Ramos (cell line): Measurements from ENCODE around the gene TBX4.

ENCODE experiments used
- in situ Hi-C: fragments of 300-500 bp; cut with MboI; formaldehyde crosslinking; loops from one replicate; pipeline ENCODE4 v1.14.3; 2022; ENCODE audit warnings: low sequenced_read_pairs; ENCODE audit not compliant: unreplicated experiment

Gene TBX4

GRCh38 chr17:61412143-61412859 lies 39.9 kb upstream of the TBX4 start:
- in situ Hi-C loops, result loop anchor here (10.0 to 25.0 kb wide), 3 partner anchors 142 to 700 kb away; no protein-coding TSS in a partner anchor

GRCh38 chr17:61412860-61413660 lies 39.2 kb upstream of the TBX4 start:
- in situ Hi-C loops, result loop anchor here (10.0 to 25.0 kb wide), 3 partner anchors 142 to 699 kb away; no protein-coding TSS in a partner anchor

GRCh38 chr17:61413661-61414126 lies 38.5 kb upstream of the TBX4 start:
- in situ Hi-C loops, result loop anchor here (10.0 to 25.0 kb wide), 3 partner anchors 141 to 699 kb away; no protein-coding TSS in a partner anchor

GRCh38 chr17:61414141-61414935 lies 37.9 kb upstream of the TBX4 start:
- in situ Hi-C loops, result loop anchor here (10.0 to 25.0 kb wide), 3 partner anchors 140 to 698 kb away; no protein-coding TSS in a partner anchor

- in situ Hi-C loops, result loop anchor here (10.0 to 25.0 kb wide), 3 partner anchors 140 to 697 kb away; no protein-coding TSS in a partner anchor
Measured at GRCh38 chr17:61414936-61415251, 37.3 kb upstream of the TBX4 start.

GRCh38 chr17:61415374-61416210 lies 36.6 kb upstream of the TBX4 start:
- in situ Hi-C loops, result loop anchor here (10.0 to 25.0 kb wide), 3 partner anchors 139 to 697 kb away; no protein-coding TSS in a partner anchor

GRCh38 chr17:61416211-61416539 lies 36.0 kb upstream of the TBX4 start:
- in situ Hi-C loops, result loop anchor here (10.0 to 25.0 kb wide), 3 partner anchors 139 to 696 kb away; no protein-coding TSS in a partner anchor

GRCh38 chr17:61416540-61417363 lies 35.5 kb upstream of the TBX4 start:
- in situ Hi-C loops, result loop anchor here (10.0 to 25.0 kb wide), 3 partner anchors 138 to 696 kb away; no protein-coding TSS in a partner anchor

- in situ Hi-C loops, result loop anchor here (10.0 to 25.0 kb wide), 3 partner anchors 136 to 694 kb away; no protein-coding TSS in a partner anchor
Measured at GRCh38 chr17:61418449-61418848, 33.8 kb upstream of the TBX4 start.

GRCh38 chr17:61419496-61420046 lies 32.7 kb upstream of the TBX4 start:
- in situ Hi-C loops, result loop anchor here (10.0 to 25.0 kb wide), 3 partner anchors 135 to 693 kb away; no protein-coding TSS in a partner anchor

- in situ Hi-C loops, result loop anchor here (25.0 kb wide), 2 partner anchors 417 to 692 kb away; no protein-coding TSS in a partner anchor
Measured at GRCh38 chr17:61420052-61420451, 32.2 kb upstream of the TBX4 start.

GRCh38 chr17:61420745-61421398 lies 31.4 kb upstream of the TBX4 start:
- in situ Hi-C loops, result loop anchor here (25.0 kb wide), 2 partner anchors 416 to 691 kb away; no protein-coding TSS in a partner anchor

GRCh38 chr17:61421460-61421859 lies 30.8 kb upstream of the TBX4 start:
- in situ Hi-C loops, result loop anchor here (25.0 kb wide), 2 partner anchors 416 to 691 kb away; no protein-coding TSS in a partner anchor

GRCh38 chr17:61422116-61422799 lies 30.0 kb upstream of the TBX4 start:
- in situ Hi-C loops, result loop anchor here (25.0 kb wide), 2 partner anchors 415 to 690 kb away; no protein-coding TSS in a partner anchor

GRCh38 chr17:61422869-61423268 lies 29.4 kb upstream of the TBX4 start:
- in situ Hi-C loops, result loop anchor here (25.0 kb wide), 2 partner anchors 414 to 689 kb away; no protein-coding TSS in a partner anchor

- in situ Hi-C loops, result loop anchor here (25.0 kb wide), 2 partner anchors 413 to 688 kb away; no protein-coding TSS in a partner anchor
Measured at GRCh38 chr17:61423967-61424649, 28.1 kb upstream of the TBX4 start.
